Chondrocyte (in vitro differentiated cells): Measurements from ENCODE around the gene ITLN2. TPM values are rescaled to one million over a fixed set of nuclear protein-coding genes. Genes with fewer than 3 reads are reported as not detected.
"Not testable (repeated sequence)": the region's sequence is repeated elsewhere in the genome, so short reads cannot be mapped to it uniquely, and the experiment has no call there.

ENCODE experiments used
- DNase-seq: peaks from one replicate; pipeline ENCODE4 v3.0.0; 2021; ENCODE audit warnings: mixed read lengths, low spot score
- H3K27ac Mint-ChIP-seq: one replicate; pipeline ENCODE4 v1.8.0; 2021; ENCODE audit warnings: mild to moderate bottlenecking, moderate library complexity, mixed read lengths; ENCODE audit not compliant: unreplicated experiment
- H3K27me3 Mint-ChIP-seq: 2 replicates; pipeline ENCODE4 v1.8.0; 2021; ENCODE audit warnings: low read depth, mixed read lengths
- H3K36me3 Mint-ChIP-seq: 2 replicates; pipeline ENCODE4 v1.8.0; 2021; ENCODE audit warnings: low read depth, mixed read lengths
- H3K4me1 Mint-ChIP-seq: 2 replicates; pipeline ENCODE4 v1.8.0; 2021; ENCODE audit warnings: low read depth, mild to moderate bottlenecking, mixed read lengths
- H3K4me3 Mint-ChIP-seq: one replicate; pipeline ENCODE4 v1.8.0; 2021; ENCODE audit warnings: mild to moderate bottlenecking, moderate library complexity, mixed read lengths; ENCODE audit not compliant: unreplicated experiment
- H3K9me3 Mint-ChIP-seq: 2 replicates; pipeline ENCODE4 v1.8.0; 2021; ENCODE audit warnings: low read depth, mixed read lengths
- total RNA-seq: library from RNA; stranded (reverse); gene quantifications from 3 replicates; pipeline ENCODE4 v1.2.1, GENCODE V29; 2021
- TF ChIP-seq, protein P1 (sequence below): fragments of 200-600 bp; sonication (generic); IDR thresholded peaks from 2 replicates; pipeline ENCODE4 v1.5.0; 2021; ENCODE audit warnings: antibody characterized with exemption, mild to moderate bottlenecking, moderate library complexity

Gene ITLN2
- total RNA-seq, 1 donor from 2014 or later = not detected

DNA sequence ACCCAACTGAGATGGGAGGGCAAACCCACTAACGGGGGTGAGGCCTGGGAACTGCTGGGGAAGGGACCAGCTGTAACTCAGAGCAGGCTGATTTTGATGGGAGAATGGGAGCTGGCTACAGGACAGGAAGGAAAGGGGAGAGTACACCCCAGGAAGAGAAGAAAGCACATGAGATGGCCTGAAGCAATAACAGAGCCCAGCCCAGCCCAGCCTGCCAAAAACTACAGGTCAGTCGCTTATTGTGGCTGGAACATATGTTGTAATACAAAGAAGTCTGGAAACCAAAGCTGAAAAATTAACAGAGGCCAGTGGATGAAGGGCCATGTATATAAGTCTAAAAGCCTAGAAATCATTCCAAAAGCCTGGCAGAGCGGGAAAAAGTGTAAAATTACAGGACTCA is 1.6 kb downstream of the ITLN2 start:
- Mint-ChIP-seq H3K27ac (no peak overlapping the region), H3K36me3 (no peaks in the 10 kb centered on the region), H3K27me3 (peaks cover 20% of the 10 kb centered on the region), H3K4me3 (no peak overlapping the region), H3K4me1 (no peaks in the 10 kb centered on the region), H3K9me3 (no peaks in the 10 kb centered on the region)
- no peak for DNase-seq
- TF ChIP-seq, protein P1, sequence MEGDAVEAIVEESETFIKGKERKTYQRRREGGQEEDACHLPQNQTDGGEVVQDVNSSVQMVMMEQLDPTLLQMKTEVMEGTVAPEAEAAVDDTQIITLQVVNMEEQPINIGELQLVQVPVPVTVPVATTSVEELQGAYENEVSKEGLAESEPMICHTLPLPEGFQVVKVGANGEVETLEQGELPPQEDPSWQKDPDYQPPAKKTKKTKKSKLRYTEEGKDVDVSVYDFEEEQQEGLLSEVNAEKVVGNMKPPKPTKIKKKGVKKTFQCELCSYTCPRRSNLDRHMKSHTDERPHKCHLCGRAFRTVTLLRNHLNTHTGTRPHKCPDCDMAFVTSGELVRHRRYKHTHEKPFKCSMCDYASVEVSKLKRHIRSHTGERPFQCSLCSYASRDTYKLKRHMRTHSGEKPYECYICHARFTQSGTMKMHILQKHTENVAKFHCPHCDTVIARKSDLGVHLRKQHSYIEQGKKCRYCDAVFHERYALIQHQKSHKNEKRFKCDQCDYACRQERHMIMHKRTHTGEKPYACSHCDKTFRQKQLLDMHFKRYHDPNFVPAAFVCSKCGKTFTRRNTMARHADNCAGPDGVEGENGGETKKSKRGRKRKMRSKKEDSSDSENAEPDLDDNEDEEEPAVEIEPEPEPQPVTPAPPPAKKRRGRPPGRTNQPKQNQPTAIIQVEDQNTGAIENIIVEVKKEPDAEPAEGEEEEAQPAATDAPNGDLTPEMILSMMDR = no peak

DNA sequence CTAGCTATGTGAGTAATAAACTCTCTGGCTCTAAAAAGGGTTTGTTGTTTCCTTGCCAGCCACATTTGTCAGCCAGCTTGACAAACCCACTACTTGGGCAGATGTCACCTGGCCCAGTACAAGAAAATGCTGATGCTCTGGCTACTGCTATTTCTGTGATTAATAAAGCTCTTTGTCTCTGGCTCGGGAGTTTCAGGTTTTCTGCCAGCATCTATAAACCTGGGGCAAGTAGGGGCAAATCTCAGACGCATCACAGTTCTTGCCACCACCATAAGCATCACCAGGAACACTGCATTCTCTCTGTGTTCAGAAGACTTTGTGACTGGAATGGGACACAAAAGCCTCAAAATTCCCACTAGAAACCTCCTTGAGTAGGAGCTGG is 2.5 kb downstream of the ITLN2 start:
- H3K36me3 Mint-ChIP-seq = no peaks in the 10 kb centered on the region
- H3K4me3 Mint-ChIP-seq = no peak overlapping the region
- TF ChIP-seq, protein P1 = no peak
- H3K27me3 Mint-ChIP-seq = peaks cover 22% of the 10 kb centered on the region
- no peaks in the 10 kb centered on the region for H3K9me3 Mint-ChIP-seq
- no peak overlapping the region for H3K27ac Mint-ChIP-seq
- DNase-seq = no peak
- H3K4me1 Mint-ChIP-seq = no peaks in the 10 kb centered on the region

DNA sequence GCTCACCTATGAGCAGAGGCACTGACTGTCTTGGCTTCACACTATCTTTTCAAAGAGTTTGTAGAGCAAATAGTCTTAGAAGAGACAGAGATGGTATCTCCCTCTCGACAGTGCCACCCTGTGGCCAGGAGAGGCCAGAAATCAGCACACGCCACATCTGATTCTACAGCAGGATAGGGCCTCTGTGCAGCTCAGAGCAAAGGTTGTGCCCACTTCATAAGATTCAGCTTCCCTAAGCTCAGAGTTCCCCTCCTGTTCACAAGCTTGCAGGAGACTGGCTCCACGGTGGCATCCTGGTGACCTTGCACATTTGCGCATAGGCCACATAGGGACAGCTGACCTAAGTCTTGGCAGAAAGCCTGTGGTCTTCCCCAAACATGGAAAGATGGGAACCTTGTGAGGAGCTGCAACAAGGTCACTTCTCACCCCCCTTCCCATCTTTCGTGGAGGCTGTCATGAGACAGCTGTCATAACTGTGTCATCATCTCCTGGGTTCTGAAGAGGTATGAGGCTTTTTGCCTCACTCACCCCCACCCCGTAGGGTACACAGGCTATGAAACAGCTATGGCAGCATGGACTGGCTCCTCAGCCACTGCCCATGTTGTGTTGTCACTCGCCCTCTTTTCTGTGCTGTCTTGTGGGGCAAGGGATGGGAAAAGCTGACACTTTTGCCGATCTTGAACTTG is 3.0 kb downstream of the ITLN2 start:
- Mint-ChIP-seq H3K36me3 (no peaks in the 10 kb centered on the region), H3K9me3 (no peaks in the 10 kb centered on the region), H3K4me1 (no peaks in the 10 kb centered on the region), H3K4me3 (no peak overlapping the region), H3K27me3 (peaks cover 22% of the 10 kb centered on the region), H3K27ac (no peak overlapping the region)
- TF ChIP-seq, protein P1 = peak; percentile 77
- no peak for DNase-seq

DNA sequence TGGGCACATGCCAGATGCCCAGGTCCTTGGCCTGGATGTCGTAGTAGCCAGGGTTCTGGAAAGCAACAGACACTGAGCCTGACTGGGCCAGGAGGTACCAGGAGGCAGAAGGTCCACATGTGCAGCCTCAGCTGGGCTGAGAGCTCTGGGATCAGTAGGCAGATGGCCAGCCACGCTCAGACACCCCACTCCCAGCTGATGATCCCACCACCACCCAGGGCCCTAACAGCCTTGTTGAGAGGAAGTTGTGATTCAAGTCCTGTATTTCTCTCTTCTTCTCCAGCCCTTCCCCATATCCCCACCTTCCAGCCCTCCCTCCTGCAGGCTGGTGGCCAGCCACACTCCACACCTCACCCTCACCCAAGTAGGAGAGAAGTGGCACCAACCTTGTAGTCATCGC is 4.0 kb downstream of the ITLN2 start:
- Mint-ChIP-seq H3K9me3 (no peaks in the 10 kb centered on the region), H3K36me3 (no peaks in the 10 kb centered on the region), H3K27ac (no peak overlapping the region), H3K4me1 (no peaks in the 10 kb centered on the region), H3K27me3 (peaks cover 22% of the 10 kb centered on the region), H3K4me3 (no peak overlapping the region)
- TF ChIP-seq, protein P1 = no peak
- DNase-seq = no peak

DNA sequence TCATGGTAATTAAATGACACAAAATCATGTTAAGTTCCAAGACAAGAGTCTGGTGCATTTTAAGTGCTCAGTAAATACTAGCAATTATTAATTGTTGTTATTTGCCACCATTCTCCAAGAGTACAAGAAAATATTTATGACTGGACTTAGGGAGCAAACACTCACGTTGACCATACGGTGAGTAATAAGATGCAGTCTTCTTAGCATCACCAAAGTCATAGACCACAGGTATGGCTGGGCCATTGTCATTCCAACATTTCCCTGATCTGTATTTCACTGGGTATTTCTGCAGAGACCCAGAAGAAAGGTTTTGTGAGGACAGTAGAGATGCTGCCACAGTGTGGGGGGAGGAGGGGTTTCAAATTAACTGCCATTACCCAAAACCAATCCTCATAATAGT is 4.7 kb downstream of the ITLN2 start:
- Mint-ChIP-seq H3K27me3 (peaks cover 23% of the 10 kb centered on the region), H3K4me3 (no peak overlapping the region), H3K36me3 (no peaks in the 10 kb centered on the region), H3K27ac (no peak overlapping the region), H3K9me3 (no peaks in the 10 kb centered on the region), H3K4me1 (no peaks in the 10 kb centered on the region)
- DNase-seq = no peak
- TF ChIP-seq, protein P1 = no peak

DNA sequence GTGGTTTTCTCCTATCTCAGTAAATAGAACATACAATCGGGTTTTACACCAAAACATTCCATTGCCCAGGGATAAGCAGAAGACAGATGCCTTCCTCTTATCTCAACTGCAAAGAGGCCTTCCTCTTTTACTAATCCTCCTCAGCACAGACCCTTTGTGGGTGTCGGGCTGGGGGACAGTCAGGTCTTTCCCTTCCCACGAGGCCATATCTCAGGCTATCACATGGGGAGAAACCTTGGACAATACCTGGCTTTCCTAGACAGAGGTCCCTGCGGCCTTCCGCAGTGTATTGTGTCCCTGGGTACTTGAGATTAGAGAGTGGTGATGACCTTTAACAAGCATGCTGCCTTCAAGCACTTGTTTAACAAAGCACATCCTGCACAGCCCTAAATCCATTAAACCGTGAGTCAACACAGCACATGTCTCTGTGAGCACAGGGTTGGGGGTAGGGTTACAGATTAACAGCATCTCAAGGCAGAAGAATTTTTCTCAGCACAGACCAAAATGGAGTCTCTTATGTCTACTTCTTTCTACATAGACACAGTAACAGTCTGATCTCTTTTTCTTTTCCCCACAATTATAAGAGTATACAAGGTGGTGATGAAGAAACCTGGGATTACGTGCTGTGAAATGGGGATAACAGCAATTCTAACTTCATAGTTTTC is 5.3 kb downstream of the ITLN2 start:
- not testable (repeated sequence) for H3K4me3 Mint-ChIP-seq, DNase-seq, H3K4me1 Mint-ChIP-seq, H3K36me3 Mint-ChIP-seq, H3K9me3 Mint-ChIP-seq, H3K27ac Mint-ChIP-seq
- peaks cover 25% of the 10 kb centered on the region for H3K27me3 Mint-ChIP-seq

DNA sequence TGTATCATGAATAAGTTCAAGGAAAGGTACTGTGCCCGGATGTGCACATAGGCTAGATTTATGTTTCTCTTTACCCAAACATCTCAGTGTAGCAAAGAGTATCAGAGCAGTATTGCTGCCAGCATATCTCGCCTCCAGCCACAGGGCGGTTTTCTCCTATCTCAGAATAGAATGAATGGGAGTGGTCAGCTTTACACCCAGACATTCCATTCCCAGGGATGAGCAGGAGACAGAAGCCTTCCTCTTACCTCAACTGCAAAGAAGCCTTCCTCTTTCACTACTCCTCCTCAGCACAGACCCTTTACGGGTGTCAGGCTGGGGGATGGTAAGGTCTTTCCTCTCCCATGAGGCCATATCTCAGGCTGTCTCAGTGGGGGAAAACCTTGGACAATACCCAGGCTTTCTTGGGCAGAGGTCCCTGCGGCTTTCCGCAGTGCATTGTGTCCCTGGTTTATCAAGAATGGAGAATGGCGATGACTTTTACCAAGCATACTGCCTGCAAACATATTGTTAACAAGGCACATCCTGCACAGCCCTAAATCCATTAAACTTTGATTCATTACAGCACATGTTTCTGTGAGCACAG is 7.3 kb downstream of the ITLN2 start:
- H3K27me3 Mint-ChIP-seq = peaks cover 11% of the 10 kb centered on the region
- H3K4me1 Mint-ChIP-seq, H3K9me3 Mint-ChIP-seq, H3K36me3 Mint-ChIP-seq, DNase-seq, H3K27ac Mint-ChIP-seq, H3K4me3 Mint-ChIP-seq: not testable (repeated sequence)

DNA sequence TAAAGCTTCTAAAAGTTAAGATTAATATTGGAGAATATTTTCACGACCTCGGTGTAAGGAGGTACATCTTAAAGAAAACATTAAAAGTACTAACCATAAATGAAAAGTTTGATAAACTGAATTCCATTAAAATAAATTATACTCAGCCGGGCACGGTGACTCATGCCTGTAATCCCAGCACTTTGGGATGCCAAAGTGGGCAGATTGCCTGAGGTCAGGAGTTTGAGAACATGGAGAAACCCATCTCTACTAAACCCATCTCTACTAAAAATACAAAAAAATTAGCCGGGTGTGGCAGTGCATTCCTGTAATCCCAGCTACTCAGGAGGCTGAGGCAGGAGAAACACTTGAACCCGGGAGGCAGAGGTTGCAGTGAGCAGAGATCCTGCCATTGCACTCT is 8.7 kb downstream of the ITLN2 start:
- not testable (repeated sequence) for H3K9me3 Mint-ChIP-seq, H3K27me3 Mint-ChIP-seq, H3K4me3 Mint-ChIP-seq, DNase-seq, H3K4me1 Mint-ChIP-seq, H3K36me3 Mint-ChIP-seq, H3K27ac Mint-ChIP-seq
